DMS153 (cell line): ENCODE measurements around the gene ALX4.
A peak's percentile ranks its signal among the peaks of the same experiment; 100 is the strongest.

Experiments used
- DNase-seq: peaks from one replicate; lab custom pipeline; 2025; lab: John Stamatoyannopoulos, UW

The ALX4 gene

GRCh38 chr11:44309478-44310205 lies at the start of gene ALX4:
Gene ALX4, minus strand, starts transcription at chr11:44310139. Its CDS starts 77 bp downstream, at chr11:44310062.
- no peak for DNase-seq

- DNase-seq, result no peak
These were observed 49.2 kb upstream of the ALX4 start for GRCh38 chr11:44359162-44359561.

- DNase-seq, result no peak
These were observed 48.8 kb upstream of the ALX4 start for GRCh38 chr11:44358713-44359112.

- no peak for DNase-seq
These were observed 47.8 kb upstream of the ALX4 start for GRCh38 chr11:44357711-44358110.

- no peak for DNase-seq
These were observed 46.4 kb upstream of the ALX4 start for GRCh38 chr11:44356351-44356750.

- no peak for DNase-seq
These were observed 42.1 kb upstream of the ALX4 start for GRCh38 chr11:44351898-44352498.

- DNase-seq, result no peak
These were observed 41.2 kb upstream of the ALX4 start for GRCh38 chr11:44351006-44351660.

- DNase-seq, result no peak
These were observed 39.4 kb upstream of the ALX4 start for GRCh38 chr11:44349328-44349727.

GRCh38 chr11:44348721-44349120 lies 38.8 kb upstream of the ALX4 start:
- no peak for DNase-seq

GRCh38 chr11:44348114-44348513 lies 38.2 kb upstream of the ALX4 start:
- DNase-seq, result no peak

- DNase-seq, result no peak
These were observed 37.6 kb upstream of the ALX4 start for GRCh38 chr11:44347538-44347937.

- DNase-seq, result no peak
These were observed 37.0 kb upstream of the ALX4 start for GRCh38 chr11:44346983-44347382.

- DNase-seq, result no peak
These were observed 35.8 kb upstream of the ALX4 start for GRCh38 chr11:44345781-44346180.

- no peak for DNase-seq
These were observed 35.0 kb upstream of the ALX4 start for GRCh38 chr11:44344921-44345320.

GRCh38 chr11:44344423-44344820 lies 34.5 kb upstream of the ALX4 start:
- no peak for DNase-seq

- DNase-seq, result no peak
These were observed 34.0 kb upstream of the ALX4 start for GRCh38 chr11:44343778-44344422.

- no peak for DNase-seq
These were observed 32.7 kb upstream of the ALX4 start for GRCh38 chr11:44342616-44343015.

- no peak for DNase-seq
These were observed 30.7 kb upstream of the ALX4 start for GRCh38 chr11:44340656-44341055.

- DNase-seq, result no peak
These were observed 29.6 kb upstream of the ALX4 start for GRCh38 chr11:44339530-44339883.

- DNase-seq, result peak; percentile 40
These were observed 29.0 kb upstream of the ALX4 start for GRCh38 chr11:44338698-44339529.

GRCh38 chr11:44338026-44338425 lies 28.1 kb upstream of the ALX4 start:
- no peak for DNase-seq

- no peak for DNase-seq
These were observed 26.0 kb upstream of the ALX4 start for GRCh38 chr11:44335919-44336318.
